Measurements from ENCODE around the gene GIMAP5.

GIMAP5 gene

GRCh38 chr7:150737265-150738055 lies at the start of gene GIMAP5:
Gene GIMAP5 (plus strand): TSS chr7:150737418. CDS start chr7:150740885, 3,467 bp downstream.
- FAIRE-seq (no peak), DNase-seq (ENCODE audit: low spot score) (no peak)

- no peak for FAIRE-seq
Measured at GRCh38 chr7:150688630-150689029, 48.6 kb upstream of the GIMAP5 start.

GRCh38 chr7:150695654-150696053 lies 41.6 kb upstream of the GIMAP5 start:
- DNase-seq (ENCODE audit: low spot score) (no peak), FAIRE-seq (no peak)

More at GRCh38 chr7:150688630-150689029, 48.6 kb upstream of the GIMAP5 start:
- no peak for DNase-seq (ENCODE audit: low spot score)

GRCh38 chr7:150703209-150703608 lies 34.0 kb upstream of the GIMAP5 start:
- DNase-seq (ENCODE audit: low spot score): no peak
- no peak for FAIRE-seq

- FAIRE-seq: no peak
Measured at GRCh38 chr7:150715293-150715692, 21.9 kb upstream of the GIMAP5 start.

GRCh38 chr7:150715738-150716137 lies 21.5 kb upstream of the GIMAP5 start:
- no peak for FAIRE-seq
- DNase-seq (ENCODE audit: low spot score): no peak

More at GRCh38 chr7:150715293-150715692, 21.9 kb upstream of the GIMAP5 start:
- DNase-seq (ENCODE audit: low spot score): no peak

- DNase-seq (ENCODE audit: low spot score) (no peak), FAIRE-seq (no peak)
Measured at GRCh38 chr7:150716368-150716767, 20.9 kb upstream of the GIMAP5 start, which contains the start of gene GIMAP1. Gene GIMAP1 (plus strand): TSS chr7:150716613. CDS start chr7:150719048, 2,435 bp downstream.

- DNase-seq (ENCODE audit: low spot score) (no peak), FAIRE-seq (no peak)
Measured at GRCh38 chr7:150716939-150717338, 20.3 kb upstream of the GIMAP5 start.

- FAIRE-seq (no peak), DNase-seq (ENCODE audit: low spot score) (no peak)
Measured at GRCh38 chr7:150717814-150718420, 19.3 kb upstream of the GIMAP5 start.

GRCh38 chr7:150719436-150719835 lies 17.8 kb upstream of the GIMAP5 start:
- DNase-seq (ENCODE audit: low spot score): no peak
- FAIRE-seq: no peak

- DNase-seq (ENCODE audit: low spot score) (no peak), FAIRE-seq (no peak)
Measured at GRCh38 chr7:150719960-150720891, 17.0 kb upstream of the GIMAP5 start.

- no peak for DNase-seq (ENCODE audit: low spot score)
- no peak for FAIRE-seq
Measured at GRCh38 chr7:150721970-150722373, 15.2 kb upstream of the GIMAP5 start.

- DNase-seq (ENCODE audit: low spot score) (no peak), FAIRE-seq (no peak)
Measured at GRCh38 chr7:150722431-150722931, 14.7 kb upstream of the GIMAP5 start.

GRCh38 chr7:150723467-150723866 lies 13.8 kb upstream of the GIMAP5 start:
- DNase-seq (ENCODE audit: low spot score) (no peak), FAIRE-seq (no peak)

- DNase-seq (ENCODE audit: low spot score): no peak
- no peak for FAIRE-seq
Measured at GRCh38 chr7:150727381-150727780, 9.8 kb upstream of the GIMAP5 start.

GRCh38 chr7:150728011-150728410 lies 9.2 kb upstream of the GIMAP5 start:
- DNase-seq (ENCODE audit: low spot score) (no peak), FAIRE-seq (no peak)

- no peak for FAIRE-seq
- DNase-seq (ENCODE audit: low spot score): no peak
Measured at GRCh38 chr7:150728609-150729008, 8.6 kb upstream of the GIMAP5 start.

- no peak for FAIRE-seq
- no peak for DNase-seq (ENCODE audit: low spot score)
Measured at GRCh38 chr7:150731916-150732315, 5.3 kb upstream of the GIMAP5 start.

- FAIRE-seq (no peak), DNase-seq (ENCODE audit: low spot score) (no peak)
Measured at GRCh38 chr7:150732786-150733481, 4.3 kb upstream of the GIMAP5 start.

- no peak for DNase-seq (ENCODE audit: low spot score)
Measured at GRCh38 chr7:150733482-150734095, 3.6 kb upstream of the GIMAP5 start.

More at GRCh38 chr7:150733482-150734095, 3.6 kb upstream of the GIMAP5 start:
- FAIRE-seq: no peak
